Raji (cell line): ENCODE data around the gene RPSA.
A peak's percentile ranks its signal among the peaks of the same experiment; 100 is the strongest.

Source experiments
- POLR2A ChIP-seq: IDR thresholded peaks from 2 replicates; pipeline ENCODE4 v1.6.1; 2011; ENCODE audit warnings: low read depth, low read length, control low read depth; ENCODE audit not compliant: insufficient read depth

The RPSA gene

DNA sequence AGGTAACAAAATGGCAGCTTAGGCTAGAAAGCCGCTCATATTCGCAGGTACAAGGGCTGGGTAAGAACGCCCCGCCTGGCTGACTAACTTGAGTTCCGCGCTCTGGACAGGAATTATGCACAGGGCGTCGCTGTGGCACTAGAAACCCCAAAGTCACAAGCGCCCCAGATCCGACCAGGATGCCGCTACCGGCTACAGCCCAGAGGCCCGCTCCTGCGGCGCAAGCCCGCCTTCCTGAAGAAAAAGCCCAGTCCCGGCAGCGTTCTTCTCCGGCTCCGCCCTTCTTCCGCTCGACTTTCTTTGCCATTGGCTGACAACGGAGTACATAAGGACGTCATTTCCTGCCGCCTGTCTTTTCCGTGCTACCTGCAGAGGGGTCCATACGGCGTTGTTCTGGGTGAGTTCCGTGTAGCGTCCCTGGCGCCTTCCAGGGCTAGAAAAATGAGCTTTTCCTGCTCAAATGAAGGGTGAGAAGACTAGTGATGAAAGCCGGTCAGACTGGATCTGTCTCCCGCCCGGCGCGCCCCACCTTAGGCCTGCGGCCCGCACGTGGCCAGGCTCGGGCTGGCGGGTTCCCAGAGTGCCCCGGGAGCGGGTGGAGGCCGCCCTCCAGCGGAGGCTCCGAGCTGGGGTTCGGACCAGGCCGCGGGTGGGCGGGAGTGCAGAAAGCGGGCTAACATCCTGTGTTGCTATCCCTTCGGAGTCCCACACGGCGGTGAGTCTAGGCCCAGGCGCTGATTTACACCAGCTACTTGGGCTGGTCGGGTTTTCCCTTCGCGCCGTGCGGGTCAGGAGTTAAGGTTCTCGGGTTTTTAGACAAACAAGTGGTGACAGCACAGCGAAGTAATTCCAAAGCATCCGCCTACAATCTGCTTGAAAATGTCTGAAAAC lies at the start of gene RPSA:
RPSA (plus strand) TSS at position 353 of the 891 bp plus-strand sequence. CDS start 934 bp downstream, outside the sequence.
- peak; percentile 99 for TF ChIP-seq POLR2A

DNA sequence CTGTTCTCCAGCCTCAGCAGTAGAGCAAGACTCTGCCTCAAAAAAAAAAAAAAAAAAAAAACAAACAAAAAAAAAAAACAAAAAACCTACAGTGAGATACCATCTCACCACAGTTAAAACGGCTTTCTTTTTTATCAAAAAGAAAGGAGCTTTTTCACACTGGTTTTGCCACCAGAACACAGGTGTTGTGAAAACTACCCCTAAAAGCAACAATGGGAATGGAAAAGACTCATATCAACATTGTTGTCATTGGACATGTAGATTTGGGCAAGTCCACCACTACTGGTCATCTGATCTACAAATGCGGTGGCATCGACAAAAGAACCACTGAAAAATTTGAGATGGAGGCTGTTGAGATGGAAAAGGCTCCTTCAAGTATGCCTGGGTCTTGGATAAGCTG lies 48.2 kb upstream of the RPSA start:
- no peak for TF ChIP-seq POLR2A

DNA sequence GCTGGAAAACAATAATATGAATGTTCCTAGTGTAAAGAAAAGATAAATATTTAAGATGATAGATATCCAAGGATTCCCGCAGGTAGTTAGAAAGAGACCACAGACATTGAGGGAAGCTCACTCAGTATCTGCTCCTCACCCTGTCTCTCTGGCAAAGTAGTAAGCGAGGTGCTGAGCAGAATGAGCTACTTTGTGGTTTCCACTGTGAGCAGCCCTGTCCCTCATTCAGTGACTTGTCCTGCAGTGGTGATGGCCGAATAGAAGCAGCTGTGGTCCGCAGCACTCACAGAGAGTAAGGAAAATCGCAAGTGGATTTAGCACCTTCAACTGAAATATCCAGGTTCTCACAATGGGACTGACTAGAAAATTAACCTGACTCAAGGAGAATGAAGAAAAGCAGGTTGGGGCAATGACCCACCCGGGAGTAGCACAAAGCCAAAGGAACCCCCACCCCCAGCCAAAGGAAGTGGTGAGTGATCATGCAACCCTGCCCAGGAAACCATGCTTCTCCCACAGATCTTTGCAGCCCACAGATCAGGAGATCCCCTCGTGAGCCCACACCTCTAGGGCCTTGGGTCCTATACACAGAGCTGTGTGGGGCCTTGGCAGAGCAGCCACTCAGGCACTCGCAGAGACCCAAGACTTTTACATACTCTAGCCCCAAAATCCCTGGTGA lies 45.1 kb upstream of the RPSA start:
- no peak for TF ChIP-seq POLR2A

DNA sequence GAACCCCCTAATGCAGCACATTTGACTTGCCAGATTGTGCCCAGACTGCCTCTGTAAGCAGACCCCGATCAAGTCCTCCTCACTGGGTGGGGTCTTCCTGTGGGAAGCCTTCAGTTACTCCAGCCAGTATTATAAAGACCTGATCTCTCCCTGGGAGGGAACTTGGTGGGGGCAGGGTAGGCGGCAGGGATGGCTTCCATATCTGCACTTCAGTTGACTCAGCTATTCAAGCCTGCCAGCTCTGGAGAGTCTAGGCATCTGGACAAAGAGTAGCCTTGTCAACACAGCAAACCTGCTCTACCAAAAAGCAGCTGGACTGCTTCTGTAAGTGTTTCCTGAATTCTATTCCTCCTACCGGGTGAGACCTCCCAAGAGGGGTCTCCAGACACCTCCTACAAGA lies 44.3 kb upstream of the RPSA start:
- TF ChIP-seq POLR2A, result no peak

DNA sequence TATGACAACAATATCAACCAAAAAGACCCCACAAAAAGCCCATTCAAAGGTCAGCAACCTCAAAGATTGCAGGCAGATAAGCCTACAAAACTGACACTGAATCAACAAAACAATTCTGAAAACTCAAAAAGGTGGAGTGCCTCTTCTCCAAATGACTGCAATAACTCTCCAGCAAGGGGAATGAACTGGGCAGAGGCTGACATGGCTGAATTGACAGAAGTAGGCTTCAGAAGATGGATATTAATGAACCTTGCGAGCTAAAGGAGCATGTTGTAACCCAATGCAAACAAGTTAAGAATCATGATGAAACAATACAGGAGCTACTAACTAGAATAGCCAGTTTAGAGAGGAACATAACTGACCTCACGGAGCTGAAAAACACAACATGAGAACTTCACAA lies 43.7 kb upstream of the RPSA start:
- no peak for TF ChIP-seq POLR2A

DNA sequence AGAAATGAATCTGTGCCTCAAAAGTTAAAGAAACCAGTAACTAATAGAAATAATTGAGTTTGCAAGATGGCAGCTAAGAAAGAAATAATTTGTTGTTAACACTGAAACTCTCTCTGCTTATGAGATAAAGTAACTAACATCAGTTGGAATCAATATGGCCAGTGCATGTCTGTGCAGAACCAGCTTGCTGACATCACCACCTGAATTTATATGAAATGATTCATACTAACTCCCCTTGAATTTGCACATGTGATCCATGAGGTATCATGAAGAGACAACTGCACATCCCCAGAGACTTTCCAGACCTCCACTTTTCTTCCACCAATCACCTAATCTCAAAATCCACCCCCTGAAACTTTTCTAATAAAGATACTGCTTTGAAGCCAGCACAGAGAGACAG lies 33.7 kb upstream of the RPSA start:
- no peak for TF ChIP-seq POLR2A

DNA sequence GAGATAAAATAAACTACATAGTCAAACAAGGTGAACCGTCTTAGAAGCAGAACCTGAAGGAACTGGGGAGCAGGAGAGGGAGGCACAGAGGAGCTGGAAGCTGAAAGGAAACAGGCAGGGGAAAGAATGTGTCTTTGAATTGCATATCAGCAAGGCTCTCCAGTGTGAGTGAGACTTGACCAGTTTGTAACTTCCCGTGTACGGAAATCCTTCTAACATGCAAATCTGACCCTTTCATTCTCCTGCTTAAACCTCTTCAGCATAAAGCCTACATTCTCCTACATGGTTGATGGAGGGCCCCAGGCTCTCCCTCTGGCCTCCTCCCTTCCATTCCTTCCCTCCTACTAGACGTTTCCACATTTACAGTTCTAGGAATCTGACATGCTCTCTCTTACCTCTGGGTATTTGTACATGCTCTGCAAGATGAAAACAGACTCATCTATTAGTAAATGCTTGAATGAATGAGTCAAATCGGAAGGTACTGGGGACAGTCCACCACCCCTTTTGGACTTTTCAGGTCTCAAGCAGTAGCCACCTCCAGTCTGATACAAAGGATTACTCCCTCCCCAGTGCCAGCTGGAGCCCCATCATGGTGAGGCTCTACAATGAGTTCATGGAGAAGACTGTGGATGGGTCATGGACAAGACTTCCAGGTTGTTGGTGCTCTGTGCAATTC lies 29.4 kb upstream of the RPSA start:
- TF ChIP-seq POLR2A, result no peak

DNA sequence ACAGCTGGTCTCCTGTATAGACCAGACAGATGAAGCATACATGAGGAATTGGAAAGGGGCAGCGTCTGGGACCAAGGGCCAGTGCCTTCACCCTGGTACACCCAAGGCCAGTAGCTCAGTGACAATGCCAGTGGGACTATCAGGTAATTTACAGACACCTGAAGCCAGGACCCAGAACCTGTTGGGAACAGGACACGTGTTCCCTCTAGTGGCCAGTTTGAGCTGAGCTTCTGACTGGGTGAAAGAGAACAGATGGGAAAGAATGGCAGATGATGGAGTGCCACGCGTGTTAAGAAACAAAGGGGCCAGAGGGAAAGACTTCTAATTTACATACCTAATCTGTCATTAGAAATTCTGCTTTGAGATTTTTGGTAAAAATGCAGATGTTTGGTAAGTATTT lies 28.4 kb upstream of the RPSA start:
- no peak for TF ChIP-seq POLR2A

DNA sequence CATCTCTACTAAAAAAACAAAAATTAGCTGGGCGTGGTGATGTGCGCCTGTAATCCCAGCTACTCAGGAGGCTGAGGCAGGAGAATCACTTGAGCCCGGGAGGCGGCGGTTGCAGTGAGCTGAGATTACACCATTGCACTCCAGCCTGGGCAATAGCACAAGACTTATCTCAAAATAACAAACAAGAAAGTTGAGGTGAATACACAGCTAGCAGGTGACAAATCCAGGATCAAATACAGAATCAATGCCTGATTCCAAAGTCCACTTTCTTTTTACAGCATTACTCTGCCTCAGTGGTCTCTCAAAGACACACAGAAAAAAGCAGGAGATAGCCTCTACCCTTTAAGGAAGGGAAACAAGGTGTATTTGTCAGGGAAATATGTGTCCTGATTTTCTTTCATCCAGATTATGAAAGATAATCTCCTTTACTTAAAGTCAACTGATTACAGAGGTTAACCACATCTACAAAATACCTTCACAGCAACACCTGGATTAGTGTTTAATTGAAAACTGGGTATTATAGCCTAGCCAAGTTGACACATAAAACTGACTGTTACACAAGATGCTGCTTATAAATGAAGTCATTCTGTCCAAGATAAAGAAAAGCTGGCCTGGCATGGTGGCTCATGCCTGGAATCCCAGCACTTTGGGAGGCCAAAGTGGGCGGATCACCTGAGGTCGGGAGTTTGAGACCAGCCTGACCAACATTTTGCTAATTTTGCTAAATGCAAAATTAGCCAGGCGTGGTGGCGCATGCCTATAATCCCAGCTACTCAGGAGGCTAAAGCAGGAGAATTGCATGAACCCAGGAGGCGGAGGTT lies 27.4 kb upstream of the RPSA start:
- no peak for TF ChIP-seq POLR2A

DNA sequence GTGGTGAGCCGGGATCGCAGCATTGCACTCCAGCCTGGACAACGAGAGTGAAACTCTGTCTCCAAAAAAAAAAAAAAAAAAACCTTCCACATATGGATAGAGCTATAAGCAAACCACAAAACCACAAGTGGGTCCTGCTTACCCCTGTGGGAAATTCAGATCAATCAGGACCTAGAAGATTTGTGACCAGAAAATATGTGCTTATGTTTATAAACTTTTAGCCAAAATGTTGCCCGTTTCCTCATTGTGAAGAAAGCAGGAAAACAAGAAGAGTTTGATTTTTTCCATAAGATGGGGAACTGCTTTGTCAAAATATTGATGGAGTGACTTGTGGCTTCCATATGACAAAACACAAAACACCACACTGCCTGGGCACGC lies 26.8 kb upstream of the RPSA start:
- TF ChIP-seq POLR2A, result no peak

DNA sequence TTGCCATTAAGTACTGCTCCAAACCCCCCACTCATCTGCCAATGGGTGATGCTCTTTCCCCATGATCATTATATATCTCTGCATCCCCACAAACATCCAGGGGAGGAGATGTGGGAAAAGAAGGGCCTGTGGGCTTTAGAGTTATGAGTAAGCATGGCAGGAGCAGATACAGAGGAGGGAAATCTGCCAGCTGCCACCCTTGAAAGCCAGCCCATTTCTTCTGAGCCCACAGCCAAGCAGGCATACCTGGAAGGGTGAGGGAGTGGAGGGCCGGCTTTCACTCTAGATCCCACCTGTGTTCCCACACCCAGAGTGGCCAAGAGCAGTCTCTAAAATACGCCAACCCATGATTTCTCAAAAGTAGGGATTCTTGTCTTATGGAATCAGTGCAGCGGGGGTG lies 25.1 kb upstream of the RPSA start:
- no peak for TF ChIP-seq POLR2A

DNA sequence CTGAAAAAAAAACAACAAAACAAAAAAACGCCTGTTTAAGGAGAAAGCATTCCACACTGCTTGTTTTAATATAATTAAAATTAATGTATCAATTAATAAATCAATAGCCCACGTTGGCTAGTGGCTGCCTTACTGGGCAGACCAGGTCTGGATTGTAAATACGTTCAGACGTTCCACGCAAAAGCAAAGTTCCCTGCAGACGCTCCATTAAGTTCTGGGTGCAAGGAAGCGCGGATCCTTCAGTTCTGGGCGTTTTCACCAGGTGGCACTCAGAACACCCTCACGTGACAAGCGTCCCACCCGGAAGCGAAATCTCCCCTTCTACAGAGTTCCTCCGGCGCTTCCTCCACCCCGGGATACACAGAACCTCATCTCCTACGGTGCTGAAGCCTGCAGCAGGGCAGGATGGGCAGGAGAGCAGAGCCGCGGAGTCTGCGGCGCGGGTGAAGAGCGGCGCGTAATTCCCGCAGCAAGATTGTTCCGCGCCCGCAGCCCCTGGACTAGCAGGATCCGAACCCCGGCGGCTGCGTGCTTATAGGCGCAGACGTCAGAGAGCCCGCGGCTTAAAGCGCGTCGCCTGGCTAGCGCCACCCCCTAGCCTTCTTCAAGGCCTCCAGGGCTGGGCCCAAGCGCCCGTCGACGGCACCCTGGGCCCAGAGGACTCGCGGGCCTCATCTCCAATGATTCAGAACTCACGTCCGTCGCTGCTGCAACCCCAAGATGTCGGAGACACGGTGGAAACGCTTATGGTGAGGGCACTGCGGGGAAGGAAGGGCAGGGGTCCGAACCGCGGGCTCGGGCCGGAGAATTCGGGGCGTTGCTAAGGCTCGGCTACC lies 23.3 kb upstream of the RPSA start, which contains the start of gene SLC25A38:
SLC25A38 (plus strand) TSS at position 326 of the 836 bp plus-strand sequence; CDS start at position 681, 355 bp downstream.
- peak; percentile 78 for TF ChIP-seq POLR2A

DNA sequence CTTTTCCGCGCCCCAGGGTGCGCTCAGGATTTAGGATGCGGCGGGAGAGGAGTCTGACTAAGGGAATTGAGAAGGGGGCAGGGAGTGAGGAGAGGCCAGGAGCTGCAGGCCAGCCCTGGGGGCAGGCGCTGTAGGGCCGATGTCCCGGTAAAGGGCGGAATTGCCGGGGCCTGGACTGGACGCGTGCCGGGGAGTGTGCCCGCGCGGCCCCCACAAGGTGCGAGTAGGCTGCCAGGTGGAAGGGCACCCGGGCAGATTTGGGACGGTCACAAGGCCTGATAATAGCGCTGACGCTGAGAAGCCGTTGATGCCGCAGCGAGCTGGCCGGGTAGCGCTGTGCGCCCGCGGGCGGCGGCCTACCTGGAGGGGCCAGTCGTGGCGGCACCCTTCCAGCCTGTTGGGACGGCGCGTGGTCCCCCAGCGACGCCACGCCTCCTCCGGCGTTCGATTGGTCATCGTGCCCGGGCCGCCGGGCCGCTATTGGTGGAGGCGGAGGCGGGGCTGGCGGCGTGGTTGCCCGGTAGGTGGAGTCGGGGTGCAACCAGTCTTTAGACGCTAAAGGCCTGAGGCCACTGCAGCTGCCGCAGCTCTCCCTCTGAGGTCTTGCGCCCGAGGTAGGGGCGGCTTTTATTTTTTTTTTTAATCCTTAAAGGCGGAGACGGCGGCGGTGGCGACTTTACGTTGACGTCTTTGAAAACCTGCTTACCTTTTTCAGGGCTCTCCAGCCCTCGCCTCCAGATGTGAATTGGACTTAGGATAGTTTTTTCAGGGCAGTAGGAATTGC lies 22.4 kb upstream of the RPSA start:
- TF ChIP-seq POLR2A, result peak; percentile 77
